Endothelial cell of umbilical vein (primary cell): Measurements from ENCODE around the gene FNBP1. TPM values are rescaled to one million over a fixed set of nuclear protein-coding genes. Genes with fewer than 3 reads are reported as not detected.
A peak's percentile ranks its signal among the peaks of the same experiment; 100 is the strongest.

Experiments used
- BruUV-seq: library from RNA; stranded (reverse); fragments of 400-500 nt; replicated peaks from 2 replicates; lab custom pipeline; 2021; lab: Mats Ljungman, UMichigan
- CTCF ChIA-PET: fragments of 300-600, 350-600 bp; sonication (Branson Sonifier 250); formaldehyde crosslinking; loops from one replicate; lab custom pipeline; 2021; ENCODE audit warnings: antibody characterized with exemption, inconsistent platforms; lab: Charles Lee
- POLR2A ChIA-PET: fragments of 300-600, 350-600 bp; sonication (Branson Sonifier 250); formaldehyde crosslinking; loops from one replicate; lab custom pipeline; 2021; ENCODE audit warnings: antibody characterized with exemption, inconsistent platforms; lab: Charles Lee
- DNase-seq: peaks from one replicate; pipeline ENCODE4 v3.0.0-alpha.2; 2011; ENCODE audit warnings: low read depth, low spot score
- FAIRE-seq: peaks from 2 replicates; lab custom pipeline; 2011; peaks lifted over from hg19 to GRCh38; lab: Jason Lieb, UNC
- H2AFZ ChIP-seq: 2 replicates; pipeline ENCODE4 v1.6.0; 2012; ENCODE audit warnings: low read depth, low read length, control low read depth, inconsistent platforms
- H3K27ac ChIP-seq: 2 replicates; pipeline ENCODE4 v1.5.1; 2011; ENCODE audit warnings: low read depth, mild to moderate bottlenecking, control low read depth, low read length, moderate library complexity; ENCODE audit not compliant: insufficient read depth
- H3K27me3 ChIP-seq, 2 experiments: 2 replicates each; pipeline versions ENCODE4 v1.6.0 to v1.6.1; 2011; ENCODE audit warnings: low read length in 2 of 2, mixed read lengths in 1 of 2; ENCODE audit not compliant: control insufficient read depth in 2 of 2, insufficient read depth in 2 of 2
- H3K36me3 ChIP-seq, 2 experiments: 2 replicates in 1 of 2; 3 replicates in 1 of 2; pipeline ENCODE4 v1.5.1; 2011; ENCODE audit warnings: low read length in 2 of 2, mild to moderate bottlenecking in 1 of 2, moderate library complexity in 1 of 2; ENCODE audit not compliant: control insufficient read depth in 2 of 2, insufficient read depth in 2 of 2; ENCODE audit errors: extremely low read depth in 1 of 2
- H3K4me1 ChIP-seq: 3 replicates; pipeline ENCODE4 v1.5.1; 2011; ENCODE audit warnings: mild to moderate bottlenecking, low read length; ENCODE audit not compliant: control insufficient read depth, insufficient read depth; ENCODE audit errors: extremely low read depth
- H3K4me2 ChIP-seq: 2 replicates; pipeline ENCODE4 v1.6.1; 2011; ENCODE audit warnings: low read length, control low read depth, mixed read lengths; ENCODE audit not compliant: insufficient read depth
- H3K4me3 ChIP-seq, 3 experiments: fragments of 200-600 bp in 1 of 3; sonication (generic), shearing (Covaris generic) in 1 of 3; replicated peaks in 1 of 3; 2 replicates each; pipeline ENCODE4 v1.5.1; 2011 to 2016; ENCODE audit warnings: control low read depth in 3 of 3, low read length in 3 of 3, mild to moderate bottlenecking in 2 of 3, inconsistent platforms in 1 of 3, low read depth in 1 of 3, moderate library complexity in 1 of 3; ENCODE audit not compliant: insufficient read depth in 1 of 3
- H3K79me2 ChIP-seq: 2 replicates; pipeline ENCODE4 v1.6.0; 2012; ENCODE audit warnings: low read length, inconsistent platforms; ENCODE audit not compliant: control insufficient read depth, insufficient read depth
- H3K9ac ChIP-seq: replicated peaks from 2 replicates; pipeline ENCODE3; 2011; ENCODE audit warnings: low read length, control low read depth; ENCODE audit not compliant: insufficient read depth; ENCODE audit errors: extremely low read depth
- H3K9me1 ChIP-seq: replicated peaks from 3 replicates; pipeline ENCODE4 v1.6.0; 2011; ENCODE audit warnings: mild to moderate bottlenecking, low read length; ENCODE audit not compliant: control insufficient read depth, insufficient read depth; ENCODE audit errors: extremely low read depth
- H3K9me3 ChIP-seq: replicated peaks from 2 replicates; pipeline ENCODE4 v1.5.1; 2012; ENCODE audit warnings: low read length, inconsistent platforms; ENCODE audit not compliant: control insufficient read depth, insufficient read depth
- H4K20me1 ChIP-seq: replicated peaks from 2 replicates; pipeline ENCODE3; 2011; ENCODE audit warnings: mild to moderate bottlenecking, low read length; ENCODE audit not compliant: control insufficient read depth, insufficient read depth; ENCODE audit errors: extremely low read depth
- EZH2 ChIP-seq: IDR thresholded peaks from 2 replicates; pipeline ENCODE4 v1.6.1; 2012; ENCODE audit warnings: borderline replicate concordance, low read depth, mild to moderate bottlenecking, moderate library complexity, low read length, inconsistent platforms; ENCODE audit not compliant: severe bottlenecking
- FOS ChIP-seq: IDR thresholded peaks from 2 replicates; pipeline ENCODE4 v1.6.1; 2011; ENCODE audit warnings: mild to moderate bottlenecking, low read length, moderate library complexity, borderline replicate concordance; ENCODE audit not compliant: insufficient read depth
- GATA2 ChIP-seq: IDR thresholded peaks from 2 replicates; pipeline ENCODE4 v1.7.0; 2011; ENCODE audit warnings: low read depth, mild to moderate bottlenecking, moderate library complexity, mixed read lengths, low read length; ENCODE audit not compliant: insufficient read length, insufficient read depth
- JUN ChIP-seq: IDR thresholded peaks from 2 replicates; pipeline ENCODE4 v1.6.1; 2011; ENCODE audit warnings: borderline replicate concordance, low read depth; ENCODE audit not compliant: insufficient read length, insufficient read depth
- MYC ChIP-seq: IDR thresholded peaks from one replicate; pipeline ENCODE4 v1.6.1; 2011; ENCODE audit warnings: mild to moderate bottlenecking, low read depth, low read length
- POLR2A ChIP-seq: IDR thresholded peaks from 2 replicates; pipeline ENCODE4 v1.6.1; 2012; ENCODE audit warnings: low read depth, mild to moderate bottlenecking, control low read depth, low read length
- POLR2AphosphoS5 ChIP-seq: IDR thresholded peaks from 2 replicates; pipeline ENCODE4 v1.6.1; 2012; ENCODE audit warnings: low read depth, mild to moderate bottlenecking, control low read depth, low read length, moderate library complexity; ENCODE audit not compliant: insufficient read depth
- dilution Hi-C: fragments of 300-500 bp; cut with MboI; formaldehyde crosslinking; loops from one replicate; pipeline ENCODE4 v1.15.0; 2019; ENCODE audit warnings: low sequenced_read_pairs; ENCODE audit not compliant: extremely low pct_ligation_motif_present
- intact Hi-C: fragments of 100-400 bp; cut with micrococcal nuclease; formaldehyde crosslinking; loops from one replicate; pipeline ENCODE4 v1.10.0; 2022
- polyA plus RNA-seq, 4 experiments: library from polyadenylated mRNA; depleted of rRNA in 3 of 4; stranded (reverse) in 3 of 4; unstranded in 1 of 4; fragments of >200 nt; gene quantifications; 2 replicates each; pipeline versions ENCODE4 v1.2.1 to v1.2.3, GENCODE V29; 2011 to 2012; ENCODE audit warnings: missing spikeins in 1 of 4
- total RNA-seq: library from RNA; stranded (reverse); gene quantifications from 2 replicates; pipeline ENCODE4 v1.2.3, GENCODE V29; 2021
- TF ChIP-seq, protein P1 (sequence below): IDR thresholded peaks from 2 replicates; pipeline ENCODE4 v1.6.1; 2011; ENCODE audit not compliant: insufficient read depth, insufficient read length
- TF ChIP-seq, protein P2 (sequence below), 2 donors: IDR thresholded peaks; 1 replicate in 1 of 2; 2 replicates in 1 of 2; pipeline ENCODE4 v1.5.1; 2011; ENCODE audit warnings: low read length in 2 of 2, mild to moderate bottlenecking in 2 of 2, moderate library complexity in 2 of 2, control low read depth in 1 of 2, inconsistent platforms in 1 of 2, low read depth in 1 of 2; ENCODE audit not compliant: insufficient read depth in 1 of 2; ENCODE audit errors: extremely low read depth in 1 of 2

FNBP1 gene
- total and polyA plus RNA-seq, 2 donors (not counting 3 experiments of a cell fraction or from before 2014, with no cell fraction given), result 10.9 to 43.9 TPM

DNA sequence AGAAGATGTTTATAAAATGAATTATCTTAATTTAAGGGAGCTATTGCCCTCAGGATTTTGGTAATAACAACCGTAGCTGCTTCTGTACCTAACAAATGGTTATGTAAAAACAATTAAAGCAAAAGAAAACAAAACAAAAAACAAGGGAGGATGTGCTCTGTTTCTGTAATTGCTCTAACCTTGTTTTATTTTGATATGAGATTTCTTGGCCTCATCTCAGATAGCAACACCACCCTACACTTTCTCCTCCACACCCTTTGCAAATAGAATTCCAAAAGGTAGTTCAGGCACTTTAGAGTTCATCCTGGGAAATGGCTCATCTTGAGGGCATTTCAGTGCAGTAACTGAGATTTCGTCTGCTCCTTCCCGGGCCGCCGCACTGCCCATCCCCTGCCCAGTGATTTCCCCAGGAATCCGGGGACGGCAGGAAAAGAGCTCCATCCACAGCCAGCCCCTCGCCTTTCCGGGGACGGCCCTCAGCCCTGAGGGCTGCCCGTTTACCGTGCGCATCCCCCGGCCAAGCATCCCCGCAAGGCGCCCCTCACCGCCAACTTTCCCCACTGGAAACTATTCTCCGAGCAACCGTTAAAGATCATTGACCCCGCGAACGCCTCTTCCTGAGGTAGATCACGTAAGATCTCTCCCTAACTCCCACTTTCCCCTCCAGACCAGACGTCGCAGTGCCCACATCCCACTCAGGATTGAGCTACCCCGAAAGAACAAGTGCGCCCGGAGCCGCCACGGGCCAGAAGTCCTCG, 1.2 kb downstream of the FNBP1 start:
- H3K36me3 ChIP-seq, result no peaks in the 10 kb centered on the region
- DNase-seq (peak; percentile 36), FAIRE-seq (no peak)
- peak overlapping the region; percentile 49 for H2AFZ ChIP-seq
- ChIA-PET POLR2A (interaction anchor here (0.9 to 1.6 kb wide), 2 partner anchors 33 to 207 kb away, joined by 3 to 5 read pairs; no protein-coding TSS in a partner anchor), CTCF (interaction anchor here (1.1 to 1.4 kb wide), 4 partner anchors 11 to 157 kb away, joined by 3 to 4 read pairs (median 4); no protein-coding TSS in a partner anchor)
- H3K4me1 ChIP-seq, result peaks cover 30% of the 10 kb centered on the region
- no peak for TF ChIP-seq JUN
- TF ChIP-seq POLR2AphosphoS5, result no peak
- no peak for TF ChIP-seq POLR2A
- no peak for TF ChIP-seq GATA2
- TF ChIP-seq, protein P1, sequence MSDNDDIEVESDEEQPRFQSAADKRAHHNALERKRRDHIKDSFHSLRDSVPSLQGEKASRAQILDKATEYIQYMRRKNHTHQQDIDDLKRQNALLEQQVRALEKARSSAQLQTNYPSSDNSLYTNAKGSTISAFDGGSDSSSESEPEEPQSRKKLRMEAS, result no peak
- TF ChIP-seq, protein P2, sequence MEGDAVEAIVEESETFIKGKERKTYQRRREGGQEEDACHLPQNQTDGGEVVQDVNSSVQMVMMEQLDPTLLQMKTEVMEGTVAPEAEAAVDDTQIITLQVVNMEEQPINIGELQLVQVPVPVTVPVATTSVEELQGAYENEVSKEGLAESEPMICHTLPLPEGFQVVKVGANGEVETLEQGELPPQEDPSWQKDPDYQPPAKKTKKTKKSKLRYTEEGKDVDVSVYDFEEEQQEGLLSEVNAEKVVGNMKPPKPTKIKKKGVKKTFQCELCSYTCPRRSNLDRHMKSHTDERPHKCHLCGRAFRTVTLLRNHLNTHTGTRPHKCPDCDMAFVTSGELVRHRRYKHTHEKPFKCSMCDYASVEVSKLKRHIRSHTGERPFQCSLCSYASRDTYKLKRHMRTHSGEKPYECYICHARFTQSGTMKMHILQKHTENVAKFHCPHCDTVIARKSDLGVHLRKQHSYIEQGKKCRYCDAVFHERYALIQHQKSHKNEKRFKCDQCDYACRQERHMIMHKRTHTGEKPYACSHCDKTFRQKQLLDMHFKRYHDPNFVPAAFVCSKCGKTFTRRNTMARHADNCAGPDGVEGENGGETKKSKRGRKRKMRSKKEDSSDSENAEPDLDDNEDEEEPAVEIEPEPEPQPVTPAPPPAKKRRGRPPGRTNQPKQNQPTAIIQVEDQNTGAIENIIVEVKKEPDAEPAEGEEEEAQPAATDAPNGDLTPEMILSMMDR (IDR thresholded peaks at IDR 0.05; ENCODE audit: extremely low read depth in 1 of 2, insufficient read depth in 1 of 2, low read depth in 1 of 2, low read length in 2 of 2), result no peak
- TF ChIP-seq MYC, result no peak
- no peak for TF ChIP-seq FOS
- no peak for TF ChIP-seq EZH2
- intact Hi-C loops (loop anchor here (2.0 to 5.0 kb wide), 4 partner anchors 33 to 207 kb away; partner anchors contain the start of genes C9orf78 and USP20), dilution Hi-C loops (no loop called here)
- H3K27me3 ChIP-seq, result no peaks in the 10 kb centered on the region
- no TSS peak for BruUV-seq
- H3K79me2 ChIP-seq, result peaks cover 16% of the 10 kb centered on the region
- H3K27ac ChIP-seq, result peak overlapping the region; percentile 12
- no peaks in the 10 kb centered on the region for H3K9me1 ChIP-seq
- H3K9ac ChIP-seq, result peak overlapping the region; percentile 75
- peaks cover 3% of the 10 kb centered on the region for H4K20me1 ChIP-seq
- peak overlapping the region; percentile 68 to 92 (median 81) for H3K4me3 ChIP-seq
- peak overlapping the region; percentile 84 for H3K4me2 ChIP-seq
- no peaks in the 10 kb centered on the region for H3K9me3 ChIP-seq
